ENCODE measurements around the gene WBP11. TPM values are rescaled to one million over a fixed set of nuclear protein-coding genes. Genes with fewer than 3 reads are reported as not detected.
A peak's percentile ranks its signal among the peaks of the same experiment; 100 is the strongest.

The WBP11 gene
- total and polyA plus RNA-seq, 4 donors, result 9.9 to 16.6 (median 12.2) TPM

GRCh38 chr12:14833952-14834351 is 30.7 kb upstream of the WBP11 start:
- TF ChIP-seq RXRA (IDR thresholded peaks at IDR 0.05), result no peak
- TF ChIP-seq EGR1 (IDR thresholded peaks at IDR 0.05; ENCODE audit: low read depth in 2 of 2), result no peak
- no peak for TF ChIP-seq YY1 (IDR thresholded peaks at IDR 0.05)
- no peak for TF ChIP-seq SP1 (IDR thresholded peaks at IDR 0.05)
- no peak for TF ChIP-seq GABPA (IDR thresholded peaks at IDR 0.05 in 1 of 2, conservative IDR thresholded peaks at IDR 0.05 in 1 of 2)
- no peak for TF ChIP-seq HNF4G (IDR thresholded peaks at IDR 0.05)
- 28% methylated on average over 1 of the region's 1 CpG for WGBS
- Histone ChIP-seq H3K4me3 (ENCODE audit: low read depth in 1 of 3, low read length in 3 of 3) (no peak overlapping the region), H3K36me3 (ENCODE audit: control insufficient read depth in 4 of 4, insufficient read depth in 3 of 4, low read depth in 1 of 4, low read length in 3 of 4) (no peaks in the 10 kb centered on the region), H3K9me3 (ENCODE audit: control insufficient read depth in 4 of 4, low read length in 3 of 4) (no peaks in the 10 kb centered on the region), H3K9ac (ENCODE audit: low read depth in 1 of 2, low read length in 2 of 2) (no peak overlapping the region), H3K27me3 (ENCODE audit: control insufficient read depth in 4 of 4, insufficient read depth in 4 of 4, low read length in 3 of 4) (no peaks in the 10 kb centered on the region), H3K4me1 (ENCODE audit: control insufficient read depth in 4 of 4, insufficient read depth in 4 of 4, low read length in 3 of 4) (peaks cover 2 to 27% (median 20%) of the 10 kb centered on the region in 4 donors), H3K27ac (ENCODE audit: low read depth in 1 of 2, low read length in 2 of 2) (peak overlapping the region in 1 of 2 donors; percentile 53)
- no peak for DNase-seq (ENCODE audit: low spot score)

- Histone ChIP-seq H3K4me1 (ENCODE audit: control insufficient read depth in 4 of 4, insufficient read depth in 4 of 4, low read length in 3 of 4) (peaks cover 2 to 27% (median 20%) of the 10 kb centered on the region in 4 donors), H3K36me3 (ENCODE audit: control insufficient read depth in 4 of 4, insufficient read depth in 3 of 4, low read depth in 1 of 4, low read length in 3 of 4) (no peaks in the 10 kb centered on the region), H3K27me3 (ENCODE audit: control insufficient read depth in 4 of 4, insufficient read depth in 4 of 4, low read length in 3 of 4) (no peaks in the 10 kb centered on the region), H3K9me3 (ENCODE audit: control insufficient read depth in 4 of 4, low read length in 3 of 4) (no peaks in the 10 kb centered on the region), H3K4me3 (ENCODE audit: low read depth in 1 of 3, low read length in 3 of 3) (no peak overlapping the region), H3K27ac (ENCODE audit: low read depth in 1 of 2, low read length in 2 of 2) (peak overlapping the region in 1 of 2 donors; percentile 53), H3K9ac (ENCODE audit: low read depth in 1 of 2, low read length in 2 of 2) (no peak overlapping the region)
- no peak for DNase-seq (ENCODE audit: low spot score)
- 33% methylated on average over 3 of the region's 3 CpGs for WGBS
- TF ChIP-seq CTCF (IDR thresholded peaks at IDR 0.05; ENCODE audit: low read depth, low read length, missing input control), result no peak
- no peak for TF ChIP-seq NR2F2 (IDR thresholded peaks at IDR 0.05)
- peak; percentile 28 to 44 for TF ChIP-seq RXRA (IDR thresholded peaks at IDR 0.05)
Observed at GRCh38 chr12:14833336-14833735, 30.1 kb upstream of the WBP11 start.

- Histone ChIP-seq H3K4me3 (ENCODE audit: low read depth in 1 of 3, low read length in 3 of 3) (no peak overlapping the region), H3K9ac (ENCODE audit: low read depth in 1 of 2, low read length in 2 of 2) (no peak overlapping the region), H3K9me3 (ENCODE audit: control insufficient read depth in 4 of 4, low read length in 3 of 4) (no peaks in the 10 kb centered on the region), H3K27ac (ENCODE audit: low read depth in 1 of 2, low read length in 2 of 2) (no peak overlapping the region), H3K36me3 (ENCODE audit: control insufficient read depth in 4 of 4, insufficient read depth in 3 of 4, low read depth in 1 of 4, low read length in 3 of 4) (no peaks in the 10 kb centered on the region), H3K4me1 (ENCODE audit: control insufficient read depth in 4 of 4, insufficient read depth in 4 of 4, low read length in 3 of 4) (peaks cover 2 to 11% (median 9%) of the 10 kb centered on the region in 4 donors), H3K27me3 (ENCODE audit: control insufficient read depth in 4 of 4, insufficient read depth in 4 of 4, low read length in 3 of 4) (no peaks in the 10 kb centered on the region)
- DNase-seq (ENCODE audit: low spot score), result no peak
- TF ChIP-seq RAD21 (IDR thresholded peaks at IDR 0.05), result no peak
- no peak for TF ChIP-seq REST (IDR thresholded peaks at IDR 0.05)
Observed at GRCh38 chr12:14828892-14829291, 25.6 kb upstream of the WBP11 start.
